ENCODE measurements around the gene DPYD.

Gene DPYD

GRCh38 chr1:97529600-97529999 is 391.2 kb downstream of the DPYD start:
- Mint-ChIP-seq H3K4me3 (no peak overlapping the region), H3K27ac (no peak overlapping the region)
- no peak for TF ChIP-seq CTCF (IDR thresholded peaks at IDR 0.05)

GRCh38 chr1:97524211-97524610 is 396.6 kb downstream of the DPYD start:
- DNase-seq: no peak
- Mint-ChIP-seq H3K27me3 (ENCODE audit: low read depth, poor library complexity) (no peaks in the 10 kb centered on the region), H3K4me1 (no peaks in the 10 kb centered on the region), H3K36me3 (ENCODE audit: low read depth) (no peaks in the 10 kb centered on the region), H3K4me3 (no peak overlapping the region), H3K27ac (no peak overlapping the region), H3K9me3 (peaks cover 29% of the 10 kb centered on the region)
- no peak for TF ChIP-seq CTCF (IDR thresholded peaks at IDR 0.05)

More at GRCh38 chr1:97529600-97529999, 391.2 kb downstream of the DPYD start:
- DNase-seq: no peak
- Mint-ChIP-seq H3K36me3 (ENCODE audit: low read depth) (no peaks in the 10 kb centered on the region), H3K27me3 (ENCODE audit: low read depth, poor library complexity) (no peaks in the 10 kb centered on the region), H3K9me3 (no peaks in the 10 kb centered on the region), H3K4me1 (no peaks in the 10 kb centered on the region)

GRCh38 chr1:97516588-97516987 is 404.2 kb downstream of the DPYD start:
- H3K27ac Mint-ChIP-seq: no peak overlapping the region
- H3K9me3 Mint-ChIP-seq: peaks cover 23% of the 10 kb centered on the region
- H3K4me1 Mint-ChIP-seq: no peaks in the 10 kb centered on the region
- no peak overlapping the region for H3K4me3 Mint-ChIP-seq
- H3K36me3 Mint-ChIP-seq (ENCODE audit: low read depth): no peaks in the 10 kb centered on the region
- DNase-seq: no peak
- no peaks in the 10 kb centered on the region for H3K27me3 Mint-ChIP-seq (ENCODE audit: low read depth, poor library complexity)
- no peak for TF ChIP-seq CTCF (IDR thresholded peaks at IDR 0.05)

- no peaks in the 10 kb centered on the region for H3K27me3 Mint-ChIP-seq (ENCODE audit: low read depth, poor library complexity)
- TF ChIP-seq CTCF (IDR thresholded peaks at IDR 0.05): no peak
- H3K27ac Mint-ChIP-seq: no peak overlapping the region
- H3K4me3 Mint-ChIP-seq: no peak overlapping the region
- H3K36me3 Mint-ChIP-seq (ENCODE audit: low read depth): no peaks in the 10 kb centered on the region
- H3K4me1 Mint-ChIP-seq: no peaks in the 10 kb centered on the region
- no peak for DNase-seq
- no peaks in the 10 kb centered on the region for H3K9me3 Mint-ChIP-seq
Measured at GRCh38 chr1:97508653-97509218, 412.1 kb downstream of the DPYD start.

- Mint-ChIP-seq H3K9me3 (no peaks in the 10 kb centered on the region), H3K27me3 (ENCODE audit: low read depth, poor library complexity) (no peaks in the 10 kb centered on the region), H3K27ac (no peak overlapping the region), H3K36me3 (ENCODE audit: low read depth) (no peaks in the 10 kb centered on the region), H3K4me3 (no peak overlapping the region), H3K4me1 (no peaks in the 10 kb centered on the region)
- no peak for DNase-seq
- TF ChIP-seq CTCF (IDR thresholded peaks at IDR 0.05): no peak
Measured at GRCh38 chr1:97507863-97508262, 413.0 kb downstream of the DPYD start.

- Mint-ChIP-seq H3K27ac (no peak overlapping the region), H3K4me3 (no peak overlapping the region), H3K9me3 (no peaks in the 10 kb centered on the region), H3K4me1 (no peaks in the 10 kb centered on the region), H3K36me3 (ENCODE audit: low read depth) (no peaks in the 10 kb centered on the region), H3K27me3 (ENCODE audit: low read depth, poor library complexity) (no peaks in the 10 kb centered on the region)
- no peak for DNase-seq
- TF ChIP-seq CTCF (IDR thresholded peaks at IDR 0.05): no peak
Measured at GRCh38 chr1:97506368-97506767, 414.5 kb downstream of the DPYD start.

Data from nephron progenitor cell (in vitro differentiated cells).